BJ (cell line): ENCODE measurements around the gene NHS. TPM values are rescaled to one million over a fixed set of nuclear protein-coding genes. Genes with fewer than 3 reads are reported as not detected.

ENCODE experiments used
- CTCF ChIA-PET: fragments of 350-600 bp; formaldehyde crosslinking; extraction: SDS; loops from one replicate; lab custom pipeline; 2021; ENCODE audit warnings: antibody characterized with exemption, inconsistent platforms; lab: Yijun Ruan, JAX
- POLR2A ChIA-PET: fragments of 300-600 bp; sonication (Branson Sonifier 250); formaldehyde crosslinking; extraction: SDS; loops from one replicate; lab custom pipeline; 2021; ENCODE audit warnings: antibody characterized with exemption; lab: Charles Lee
- DNase-seq: peaks from one replicate; pipeline ENCODE4 v3.0.0-alpha.2; 2011; ENCODE audit warnings: low read depth
- H3K27me3 ChIP-seq: 2 replicates; pipeline ENCODE4 v1.6.0; 2011; ENCODE audit warnings: low read length; ENCODE audit not compliant: control insufficient read depth, insufficient read depth
- H3K36me3 ChIP-seq: 2 replicates; pipeline ENCODE4 v1.5.1; 2011; ENCODE audit warnings: low read length; ENCODE audit not compliant: control insufficient read depth, insufficient read depth
- H3K4me3 ChIP-seq: 2 replicates; pipeline ENCODE4 v1.5.1; 2011; ENCODE audit warnings: low read depth, mild to moderate bottlenecking, control low read depth, low read length
- CTCF ChIP-seq: IDR thresholded peaks from 2 replicates; pipeline ENCODE4 v1.5.1; 2011; ENCODE audit warnings: low read depth, mild to moderate bottlenecking, control low read depth, inconsistent platforms, low read length, moderate library complexity; ENCODE audit not compliant: insufficient read depth
- polyA plus RNA-seq: library from polyadenylated mRNA; depleted of rRNA; stranded (reverse); fragments of >200 nt; gene quantifications from 2 replicates; pipeline ENCODE4 v1.2.3, GENCODE V29; 2011

Gene NHS
- polyA plus RNA-seq, 1 experiment: 2.2 TPM

GRCh38 chrX:17403189-17403691 is 28.2 kb downstream of the NHS start:
- TF ChIP-seq CTCF: no peak
- ChIA-PET POLR2A (no interaction called here), CTCF (no interaction called here)
- no peak for DNase-seq
- H3K4me3 ChIP-seq: no peak overlapping the region
- H3K36me3 ChIP-seq: no peaks in the 10 kb centered on the region
- no peaks in the 10 kb centered on the region for H3K27me3 ChIP-seq

GRCh38 chrX:17403972-17404371 is 29.0 kb downstream of the NHS start:
- H3K4me3 ChIP-seq: no peak overlapping the region
- ChIA-PET POLR2A (no interaction called here), CTCF (no interaction called here)
- DNase-seq: no peak
- TF ChIP-seq CTCF: no peak
- no peaks in the 10 kb centered on the region for H3K36me3 ChIP-seq
- no peaks in the 10 kb centered on the region for H3K27me3 ChIP-seq

- Histone ChIP-seq H3K27me3 (no peaks in the 10 kb centered on the region), H3K36me3 (no peaks in the 10 kb centered on the region), H3K4me3 (no peak overlapping the region)
- POLR2A ChIA-PET: no interaction called here
- CTCF ChIA-PET: interaction anchor here (1.4 kb wide), 1 partner anchor 9 kb away, joined by 3 read pairs; no protein-coding TSS in a partner anchor
- no peak for DNase-seq
- TF ChIP-seq CTCF: no peak
These were observed 30.4 kb downstream of the NHS start for GRCh38 chrX:17405225-17405969.

GRCh38 chrX:17409566-17410290 is 34.7 kb downstream of the NHS start:
- DNase-seq: no peak
- Histone ChIP-seq H3K4me3 (no peak overlapping the region), H3K36me3 (no peaks in the 10 kb centered on the region), H3K27me3 (no peaks in the 10 kb centered on the region)
- no peak for TF ChIP-seq CTCF
- ChIA-PET CTCF (no interaction called here), POLR2A (interaction anchor here (0.5 kb wide), 1 partner anchor 30 kb away, joined by 4 read pairs; no protein-coding TSS in a partner anchor)

- no peak for DNase-seq
- Histone ChIP-seq H3K27me3 (no peaks in the 10 kb centered on the region), H3K36me3 (no peaks in the 10 kb centered on the region), H3K4me3 (no peak overlapping the region)
- ChIA-PET CTCF (no interaction called here), POLR2A (no interaction called here)
- no peak for TF ChIP-seq CTCF
These were observed 35.7 kb downstream of the NHS start for GRCh38 chrX:17410651-17411050.
